Keratinocyte (primary cell): ENCODE measurements around the gene ANKFY1.

Source experiments
- EZH2 ChIP-seq: IDR thresholded peaks from one replicate; pipeline ENCODE4 v1.6.1; 2012; ENCODE audit warnings: inconsistent platforms, mild to moderate bottlenecking, low read length, moderate library complexity
- TF ChIP-seq, protein P1 (sequence below), 3 experiments: IDR thresholded peaks in 1 of 3; conservative IDR thresholded peaks in 1 of 3; optimal IDR thresholded peaks in 1 of 3; 2 replicates in 2 of 3; 3 replicates in 1 of 3; pipeline versions ENCODE3 to v1.5.1; 2011; ENCODE audit warnings: low read length in 3 of 3, mild to moderate bottlenecking in 3 of 3, moderate library complexity in 2 of 3, control low read depth in 1 of 3, inconsistent platforms in 1 of 3; ENCODE audit not compliant: insufficient read depth in 2 of 3; ENCODE audit errors: extremely low read depth in 1 of 3

GRCh38 chr17:4187076-4187475 is 76.7 kb downstream of the ANKFY1 start:
- TF ChIP-seq EZH2 = no peak
- TF ChIP-seq, protein P1, sequence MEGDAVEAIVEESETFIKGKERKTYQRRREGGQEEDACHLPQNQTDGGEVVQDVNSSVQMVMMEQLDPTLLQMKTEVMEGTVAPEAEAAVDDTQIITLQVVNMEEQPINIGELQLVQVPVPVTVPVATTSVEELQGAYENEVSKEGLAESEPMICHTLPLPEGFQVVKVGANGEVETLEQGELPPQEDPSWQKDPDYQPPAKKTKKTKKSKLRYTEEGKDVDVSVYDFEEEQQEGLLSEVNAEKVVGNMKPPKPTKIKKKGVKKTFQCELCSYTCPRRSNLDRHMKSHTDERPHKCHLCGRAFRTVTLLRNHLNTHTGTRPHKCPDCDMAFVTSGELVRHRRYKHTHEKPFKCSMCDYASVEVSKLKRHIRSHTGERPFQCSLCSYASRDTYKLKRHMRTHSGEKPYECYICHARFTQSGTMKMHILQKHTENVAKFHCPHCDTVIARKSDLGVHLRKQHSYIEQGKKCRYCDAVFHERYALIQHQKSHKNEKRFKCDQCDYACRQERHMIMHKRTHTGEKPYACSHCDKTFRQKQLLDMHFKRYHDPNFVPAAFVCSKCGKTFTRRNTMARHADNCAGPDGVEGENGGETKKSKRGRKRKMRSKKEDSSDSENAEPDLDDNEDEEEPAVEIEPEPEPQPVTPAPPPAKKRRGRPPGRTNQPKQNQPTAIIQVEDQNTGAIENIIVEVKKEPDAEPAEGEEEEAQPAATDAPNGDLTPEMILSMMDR (optimal IDR thresholded peaks at IDR 0.05 in 1 of 3, IDR thresholded peaks at IDR 0.05 in 1 of 3, conservative IDR thresholded peaks at IDR 0.05 in 1 of 3; ENCODE audit: extremely low read depth in 1 of 3, insufficient read depth in 2 of 3, low read length in 3 of 3) = no peak
